Adipose tissue (tissue), 3 donors: ENCODE data around the gene CCDC93. TPM values are rescaled to one million over a fixed set of nuclear protein-coding genes. Genes with fewer than 3 reads are reported as not detected.
"Not testable (repeated sequence)": the region's sequence is repeated elsewhere in the genome, so short reads cannot be mapped to it uniquely, and the experiment has no call there.

Experiments
- H3K27ac ChIP-seq: one replicate; pipeline ENCODE4 v1.5.1; 2013; ENCODE audit warnings: low read depth, low read length
- WGBS, 3 donors: extraction: QIAGEN DNeasy Blood & Tissue Kit; methylation state at CpG; one replicate each; pipeline ENCODE4 v1.1.7; 2013; 5-methylcytosine and 5-hydroxymethylcytosine counted together
- polyA plus RNA-seq, 3 donors: library from polyadenylated mRNA; stranded (reverse); fragments of 200-250 nt; gene quantifications; one replicate each; pipeline ENCODE4 v1.2.3, GENCODE V29; 2013
- donor health status: healthy with polysubstance abuse.
- donor health status: Bipolar disorder and iron deficiency.
- donor health status: healthy.

CCDC93 gene
- polyA plus RNA-seq, 3 donors = 6.7 to 7.4 (median 7.1) TPM

GRCh38 chr2:118047380-118047826 lies 33.5 kb upstream of the CCDC93 start:
- H3K27ac ChIP-seq = no peak overlapping the region
- WGBS, 3 donors = 42 to 58% (median 46%) methylated on average over 3 of the region's 3 CpGs

GRCh38 chr2:118046634-118047210 lies 32.9 kb upstream of the CCDC93 start:
- WGBS, 3 donors = 4 to 8% (median 8%) methylated on average over 4 of the region's 4 CpGs
- H3K27ac ChIP-seq = no peak overlapping the region

GRCh38 chr2:118045286-118045685 lies 31.4 kb upstream of the CCDC93 start:
- H3K27ac ChIP-seq = no peak overlapping the region
- 84 to 90% (median 88%) methylated on average over 1 of the region's 1 CpG for WGBS, 3 donors

- WGBS, 3 donors = 81 to 92% (median 81%) methylated on average over 2 of the region's 2 CpGs
These were observed 31.0 kb upstream of the CCDC93 start for GRCh38 chr2:118044854-118045253.

GRCh38 chr2:118044103-118044716 lies 30.3 kb upstream of the CCDC93 start:
- no peak overlapping the region for H3K27ac ChIP-seq
- WGBS, 3 donors = 81 to 84% (median 83%) methylated on average over 6 of the region's 6 CpGs

More at GRCh38 chr2:118044854-118045253, 31.0 kb upstream of the CCDC93 start:
- H3K27ac ChIP-seq = no peak overlapping the region

GRCh38 chr2:118040891-118041290 lies 27.0 kb upstream of the CCDC93 start:
- no peak overlapping the region for H3K27ac ChIP-seq
- 57 to 71% (median 69%) methylated on average over 7 of the region's 7 CpGs for WGBS, 3 donors

GRCh38 chr2:118032169-118033013 lies 18.5 kb upstream of the CCDC93 start:
- WGBS, 3 donors = 32 to 38% (median 35%) methylated on average over 4 of the region's 4 CpGs
- H3K27ac ChIP-seq = no peak overlapping the region

- H3K27ac ChIP-seq = no peak overlapping the region
These were observed 17.7 kb upstream of the CCDC93 start for GRCh38 chr2:118031566-118031965.

GRCh38 chr2:118029025-118029424 lies 15.2 kb upstream of the CCDC93 start:
- no peak overlapping the region for H3K27ac ChIP-seq
- WGBS, 3 donors = 86 to 93% (median 93%) methylated on average over 6 of the region's 6 CpGs

- no peak overlapping the region for H3K27ac ChIP-seq
These were observed 7.5 kb upstream of the CCDC93 start for GRCh38 chr2:118021356-118021755.

- 50 to 75% (median 73%) methylated on average over 1 of the region's 1 CpG for WGBS, 3 donors
- H3K27ac ChIP-seq = no peak overlapping the region
These were observed 6.0 kb upstream of the CCDC93 start for GRCh38 chr2:118019821-118020220.

- no peak overlapping the region for H3K27ac ChIP-seq
- 64 to 83% (median 72%) methylated on average over 5 of the region's 5 CpGs for WGBS, 3 donors
These were observed 3.0 kb upstream of the CCDC93 start for GRCh38 chr2:118016911-118017310.

GRCh38 chr2:118015761-118016160 lies 1.9 kb upstream of the CCDC93 start:
- WGBS, 3 donors = 70 to 87% (median 78%) methylated on average over 10 of the region's 10 CpGs

GRCh38 chr2:118014492-118014824 lies 588 bp upstream of the CCDC93 start:
- H3K27ac ChIP-seq = no peak overlapping the region
- WGBS, 3 donors = 1% methylated on average over 17 of the region's 17 CpGs

More at GRCh38 chr2:118015761-118016160, 1.9 kb upstream of the CCDC93 start:
- not testable (repeated sequence) for H3K27ac ChIP-seq

- H3K27ac ChIP-seq = peak overlapping the region; percentile 21
- 0 to 1% (median 1%) methylated on average over 41 to 48 of the region's 48 CpGs for whole genome bisulfite sequencing, 3 donors
These were observed 598 bp downstream of the CCDC93 start for GRCh38 chr2:118013221-118013723.

GRCh38 chr2:118012778-118013177 lies 1.1 kb downstream of the CCDC93 start:
- H3K27ac ChIP-seq = no peak overlapping the region
- WGBS, 3 donors = 21 to 48% (median 42%) methylated on average over 6 of the region's 6 CpGs

GRCh38 chr2:118010473-118010872 lies 3.4 kb downstream of the CCDC93 start:
- no peak overlapping the region for H3K27ac ChIP-seq

GRCh38 chr2:118006861-118007260 lies 7.0 kb downstream of the CCDC93 start:
- WGBS, 3 donors = 60 to 95% (median 94%) methylated on average over 2 of the region's 2 CpGs
- no peak overlapping the region for H3K27ac ChIP-seq

- WGBS, 3 donors = 77 to 100% (median 81%) methylated on average over 1 of the region's 1 CpG
- H3K27ac ChIP-seq = no peak overlapping the region
These were observed 7.5 kb downstream of the CCDC93 start for GRCh38 chr2:118006326-118006725.
